ENCODE results near the gene OBP2A.

- TF ChIP-seq CTCF (IDR thresholded peaks at IDR 0.05), result no peak
- TF ChIP-seq, protein P1, sequence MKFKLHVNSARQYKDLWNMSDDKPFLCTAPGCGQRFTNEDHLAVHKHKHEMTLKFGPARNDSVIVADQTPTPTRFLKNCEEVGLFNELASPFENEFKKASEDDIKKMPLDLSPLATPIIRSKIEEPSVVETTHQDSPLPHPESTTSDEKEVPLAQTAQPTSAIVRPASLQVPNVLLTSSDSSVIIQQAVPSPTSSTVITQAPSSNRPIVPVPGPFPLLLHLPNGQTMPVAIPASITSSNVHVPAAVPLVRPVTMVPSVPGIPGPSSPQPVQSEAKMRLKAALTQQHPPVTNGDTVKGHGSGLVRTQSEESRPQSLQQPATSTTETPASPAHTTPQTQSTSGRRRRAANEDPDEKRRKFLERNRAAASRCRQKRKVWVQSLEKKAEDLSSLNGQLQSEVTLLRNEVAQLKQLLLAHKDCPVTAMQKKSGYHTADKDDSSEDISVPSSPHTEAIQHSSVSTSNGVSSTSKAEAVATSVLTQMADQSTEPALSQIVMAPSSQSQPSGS (CRISPR knock-in tag; IDR thresholded peaks at IDR 0.05; ENCODE audit: borderline replicate concordance, low read depth), result no peak
- TF ChIP-seq, protein P2, sequence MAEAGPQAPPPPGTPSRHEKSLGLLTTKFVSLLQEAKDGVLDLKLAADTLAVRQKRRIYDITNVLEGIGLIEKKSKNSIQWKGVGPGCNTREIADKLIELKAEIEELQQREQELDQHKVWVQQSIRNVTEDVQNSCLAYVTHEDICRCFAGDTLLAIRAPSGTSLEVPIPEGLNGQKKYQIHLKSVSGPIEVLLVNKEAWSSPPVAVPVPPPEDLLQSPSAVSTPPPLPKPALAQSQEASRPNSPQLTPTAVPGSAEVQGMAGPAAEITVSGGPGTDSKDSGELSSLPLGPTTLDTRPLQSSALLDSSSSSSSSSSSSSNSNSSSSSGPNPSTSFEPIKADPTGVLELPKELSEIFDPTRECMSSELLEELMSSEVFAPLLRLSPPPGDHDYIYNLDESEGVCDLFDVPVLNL (CRISPR knock-in tag; IDR thresholded peaks at IDR 0.05; ENCODE audit: borderline replicate concordance, low read depth), result no peak
These were observed 31.3 kb downstream of the OBP2A start for GRCh38 chr9:135577256-135577655.

Measured in WTC11 (cell line).